NB4 (cell line): ENCODE measurements around the gene HCK.

Experiments used
- DNase-seq: peaks from one replicate; pipeline ENCODE4 v3.0.0; 2010; ENCODE audit warnings: low read depth
- H3K4me3 ChIP-seq: one replicate; pipeline ENCODE4 v1.5.1; 2011; ENCODE audit warnings: mild to moderate bottlenecking, low read depth, low read length, moderate library complexity
- CTCF ChIP-seq: IDR thresholded peaks from one replicate; pipeline ENCODE4 v1.5.1; 2012; ENCODE audit warnings: low read depth, low read length
- MAX ChIP-seq: IDR thresholded peaks from 2 replicates; pipeline ENCODE4 v1.6.1; 2011; ENCODE audit warnings: low read depth, low read length
- MYC ChIP-seq: IDR thresholded peaks from 2 replicates; pipeline ENCODE4 v1.6.1; 2011; ENCODE audit warnings: low read depth, low read length
- POLR2A ChIP-seq: IDR thresholded peaks from 2 replicates; pipeline ENCODE4 v1.6.1; 2011; ENCODE audit warnings: mild to moderate bottlenecking; ENCODE audit not compliant: insufficient read length; ENCODE audit errors: extremely low read depth

HCK gene

GRCh38 chr20:32021091-32021490, 31.0 kb upstream of the HCK start:
- no peak overlapping the region for H3K4me3 ChIP-seq
- TF ChIP-seq MYC (no peak), MAX (no peak), POLR2A (no peak), CTCF (no peak)
- DNase-seq: no peak

GRCh38 chr20:32024683-32025295, 27.3 kb upstream of the HCK start:
- TF ChIP-seq POLR2A (no peak), MAX (no peak), MYC (no peak), CTCF (no peak)
- DNase-seq: no peak
- no peak overlapping the region for H3K4me3 ChIP-seq

- H3K4me3 ChIP-seq: no peak overlapping the region
- no peak for TF ChIP-seq MYC
- TF ChIP-seq CTCF: no peak
- TF ChIP-seq POLR2A: no peak
- no peak for TF ChIP-seq MAX
These were observed 24.4 kb upstream of the HCK start for GRCh38 chr20:32027643-32028042.

GRCh38 chr20:32028647-32029372, 23.2 kb upstream of the HCK start:
- H3K4me3 ChIP-seq: no peak overlapping the region
- no peak for DNase-seq

More at GRCh38 chr20:32027643-32028042, 24.4 kb upstream of the HCK start:
- no peak for DNase-seq

GRCh38 chr20:32029561-32029960, 22.5 kb upstream of the HCK start:
- no peak for DNase-seq
- TF ChIP-seq MAX (no peak), MYC (no peak)
- no peak overlapping the region for H3K4me3 ChIP-seq

More at GRCh38 chr20:32028647-32029372, 23.2 kb upstream of the HCK start:
- TF ChIP-seq POLR2A: no peak
- no peak for TF ChIP-seq MYC
- TF ChIP-seq CTCF: no peak
- no peak for TF ChIP-seq MAX
